SK-N-SH (cell line): ENCODE results near the gene BCL7C. TPM values are rescaled to one million over a fixed set of nuclear protein-coding genes. Genes with fewer than 3 reads are reported as not detected.

Experiments used
- CTCF ChIA-PET: fragments of 300-600, 350-600 bp; formaldehyde crosslinking; extraction: SDS; loops from one replicate; lab custom pipeline; 2021; lab: Yijun Ruan, JAX
- POLR2A ChIA-PET: fragments of 350-600 bp; sonication (Branson Sonifier 250); formaldehyde crosslinking; extraction: SDS; loops from one replicate; lab custom pipeline; 2020; ENCODE audit warnings: antibody characterized with exemption, inconsistent platforms; lab: Yijun Ruan, JAX
- DNase-seq: peaks from one replicate; pipeline ENCODE4 v3.0.0; 2012
- H2AFZ ChIP-seq: fragments of 200-600 bp; sonication (generic); 2 replicates; pipeline ENCODE4 v1.8.1; 2016; ENCODE audit warnings: antibody characterized with exemption, mild to moderate bottlenecking, low read depth
- H3F3A ChIP-seq: fragments of 200-600 bp; sonication (generic); replicated peaks from 2 replicates; pipeline ENCODE3; 2016; ENCODE audit warnings: antibody characterized with exemption, mild to moderate bottlenecking; ENCODE audit not compliant: insufficient read depth
- H3K27ac ChIP-seq, 2 experiments: fragments of 200-500 bp in 1 of 2; fragments of 200-600 bp in 1 of 2; sonication (Bioruptor generic) in 1 of 2; sonication (generic), shearing (Covaris generic) in 1 of 2; 2 replicates each; pipeline versions ENCODE4 v1.5.1 to v1.6.1; 2014 to 2016; ENCODE audit warnings: low read depth in 2 of 2, inconsistent platforms in 1 of 2, low read length in 1 of 2, mild to moderate bottlenecking in 1 of 2, mixed read lengths in 1 of 2
- H3K27me3 ChIP-seq: fragments of 200-600 bp; sonication (generic), shearing (Covaris generic); 2 replicates; pipeline ENCODE4 v1.6.1; 2016; ENCODE audit warnings: mixed run types; ENCODE audit not compliant: insufficient read depth
- H3K36me3 ChIP-seq, 2 experiments: fragments of 200-500 bp in 1 of 2; fragments of 200-600 bp in 1 of 2; sonication (Bioruptor generic) in 1 of 2; sonication (generic) in 1 of 2; replicated peaks in 1 of 2; 2 replicates each; pipeline versions ENCODE3 to v1.5.1; 2014 to 2016; ENCODE audit warnings: low read length in 1 of 2, mild to moderate bottlenecking in 1 of 2; ENCODE audit not compliant: insufficient read depth in 2 of 2, control insufficient read depth in 1 of 2
- H3K4me1 ChIP-seq, 2 experiments: fragments of 200-500 bp in 1 of 2; fragments of 200-600 bp in 1 of 2; sonication (Bioruptor generic) in 1 of 2; sonication (generic), shearing (Covaris generic) in 1 of 2; 2 replicates each; pipeline versions ENCODE4 v1.5.1 to v1.6.1; 2014 to 2016; ENCODE audit warnings: low read depth in 1 of 2, low read length in 1 of 2, mixed run types in 1 of 2; ENCODE audit not compliant: insufficient read depth in 2 of 2, control insufficient read depth in 1 of 2
- H3K4me2 ChIP-seq: fragments of 200-600 bp; sonication (generic), shearing (Covaris generic); 2 replicates; pipeline ENCODE4 v1.6.1; 2017; ENCODE audit warnings: mixed run types
- H3K4me3 ChIP-seq, 2 experiments: fragments of 200-500 bp in 1 of 2; fragments of 200-600 bp in 1 of 2; sonication (Bioruptor generic) in 1 of 2; sonication (generic), shearing (Covaris generic) in 1 of 2; 2 replicates each; pipeline versions ENCODE4 v1.5.1 to v1.8.1; 2014 to 2016; ENCODE audit warnings: low read depth in 2 of 2, inconsistent platforms in 1 of 2, low read length in 1 of 2, mild to moderate bottlenecking in 1 of 2, mixed read lengths in 1 of 2, moderate library complexity in 1 of 2
- H3K79me2 ChIP-seq: fragments of 200-600 bp; sonication (generic); 2 replicates; pipeline ENCODE4 v1.8.1; 2017; ENCODE audit warnings: mild to moderate bottlenecking; ENCODE audit not compliant: insufficient read depth
- H3K9ac ChIP-seq: fragments of 200-600 bp; sonication (generic); 2 replicates; pipeline ENCODE4 v1.6.1; 2017; ENCODE audit warnings: mixed run types
- H3K9me2 ChIP-seq: fragments of 200-600 bp; sonication (generic); 2 replicates; pipeline ENCODE4 v1.6.1; 2017; ENCODE audit warnings: mixed run types
- H3K9me3 ChIP-seq: fragments of 200-600 bp; sonication (generic); 2 replicates; pipeline ENCODE4 v1.6.1; 2017; ENCODE audit warnings: mixed run types, mild to moderate bottlenecking, moderate library complexity
- H4K20me1 ChIP-seq: fragments of 200-600 bp; sonication (generic); 2 replicates; pipeline ENCODE4 v1.6.1; 2017; ENCODE audit warnings: mild to moderate bottlenecking, mixed run types; ENCODE audit not compliant: insufficient read depth
- CHD2 ChIP-seq: fragments of 150-350 bp; IDR thresholded peaks from 2 replicates; pipeline ENCODE4 v1.6.1; 2018; ENCODE audit warnings: low read length; ENCODE audit not compliant: partially characterized antibody
- FOXJ3 ChIP-seq: sonication (generic); formaldehyde crosslinking; IDR thresholded peaks from 2 replicates; pipeline ENCODE4 v1.5.1; 2020; ENCODE audit warnings: mild to moderate bottlenecking, missing genetic modification reagents
- FOXM1 ChIP-seq: IDR thresholded peaks from 2 replicates; pipeline ENCODE4 v1.4.0; 2012; ENCODE audit warnings: low read depth, mild to moderate bottlenecking
- GABPA ChIP-seq: IDR thresholded peaks from 2 replicates; pipeline ENCODE4 v1.4.0; 2012; ENCODE audit warnings: low read depth, mild to moderate bottlenecking
- GATA2 ChIP-seq: sonication (generic); formaldehyde crosslinking; IDR thresholded peaks from 2 replicates; pipeline ENCODE4 v1.5.0; 2020; ENCODE audit warnings: mild to moderate bottlenecking, missing genetic modification reagents
- JUND ChIP-seq: IDR thresholded peaks from 2 replicates; pipeline ENCODE4 v1.4.0; 2012
- MAX ChIP-seq: IDR thresholded peaks from 2 replicates; pipeline ENCODE4 v1.4.0; 2012; ENCODE audit warnings: low read depth
- MEF2A ChIP-seq: IDR thresholded peaks from 2 replicates; pipeline ENCODE4 v1.4.0; 2012; ENCODE audit warnings: low read depth, borderline replicate concordance
- RCOR1 ChIP-seq: fragments of 150-350 bp; IDR thresholded peaks from 2 replicates; pipeline ENCODE4 v1.6.1; 2017; ENCODE audit warnings: antibody characterized with exemption, low read length
- RXRA ChIP-seq: IDR thresholded peaks from 2 replicates; pipeline ENCODE4 v1.4.0; 2012; ENCODE audit warnings: low read depth, mild to moderate bottlenecking, borderline replicate concordance
- TAF1 ChIP-seq: IDR thresholded peaks from 2 replicates; pipeline ENCODE4 v1.6.1; 2012; ENCODE audit warnings: low read depth, mild to moderate bottlenecking, low read length, moderate library complexity, borderline replicate concordance
- USF2 ChIP-seq: fragments of 150-350 bp; IDR thresholded peaks from 2 replicates; pipeline ENCODE4 v1.6.1; 2017; ENCODE audit warnings: antibody characterized with exemption, low read length, low read depth, borderline replicate concordance
- YY1 ChIP-seq: IDR thresholded peaks from 2 replicates; pipeline ENCODE4 v1.4.0; 2012; ENCODE audit warnings: low read depth, mild to moderate bottlenecking
- ZBTB33 ChIP-seq: IDR thresholded peaks from 2 replicates; pipeline ENCODE4 v1.4.0; 2012; ENCODE audit warnings: low read depth, borderline replicate concordance
- WGBS: methylation state at CpG from one replicate; pipeline ENCODE4 v1.1.6; 2017; ENCODE audit warnings: low lambda C conversion rate; 5-methylcytosine and 5-hydroxymethylcytosine counted together
- polyA plus RNA-seq, 3 experiments: library from polyadenylated mRNA; depleted of rRNA; stranded (reverse); fragments of >200 nt; gene quantifications; 2 replicates each; pipeline ENCODE4 v1.2.3, GENCODE V29; 2012
- TF ChIP-seq, protein P1 (sequence below): fragments of 200-600 bp; sonication (generic); IDR thresholded peaks from 2 replicates; pipeline ENCODE4 v1.6.1; 2017; ENCODE audit warnings: antibody characterized with exemption, mild to moderate bottlenecking, moderate library complexity
- TF ChIP-seq, protein P2 (sequence below): IDR thresholded peaks from 2 replicates; pipeline ENCODE4; 2012

Gene BCL7C
- polyA plus RNA-seq, 1 of the 3 experiments (the other 2 are of a cell fraction): 56.3 TPM

- no peak for TF ChIP-seq MEF2A
- TF ChIP-seq JUND: no peak
- no peak for TF ChIP-seq GABPA
- TF ChIP-seq, protein P1, sequence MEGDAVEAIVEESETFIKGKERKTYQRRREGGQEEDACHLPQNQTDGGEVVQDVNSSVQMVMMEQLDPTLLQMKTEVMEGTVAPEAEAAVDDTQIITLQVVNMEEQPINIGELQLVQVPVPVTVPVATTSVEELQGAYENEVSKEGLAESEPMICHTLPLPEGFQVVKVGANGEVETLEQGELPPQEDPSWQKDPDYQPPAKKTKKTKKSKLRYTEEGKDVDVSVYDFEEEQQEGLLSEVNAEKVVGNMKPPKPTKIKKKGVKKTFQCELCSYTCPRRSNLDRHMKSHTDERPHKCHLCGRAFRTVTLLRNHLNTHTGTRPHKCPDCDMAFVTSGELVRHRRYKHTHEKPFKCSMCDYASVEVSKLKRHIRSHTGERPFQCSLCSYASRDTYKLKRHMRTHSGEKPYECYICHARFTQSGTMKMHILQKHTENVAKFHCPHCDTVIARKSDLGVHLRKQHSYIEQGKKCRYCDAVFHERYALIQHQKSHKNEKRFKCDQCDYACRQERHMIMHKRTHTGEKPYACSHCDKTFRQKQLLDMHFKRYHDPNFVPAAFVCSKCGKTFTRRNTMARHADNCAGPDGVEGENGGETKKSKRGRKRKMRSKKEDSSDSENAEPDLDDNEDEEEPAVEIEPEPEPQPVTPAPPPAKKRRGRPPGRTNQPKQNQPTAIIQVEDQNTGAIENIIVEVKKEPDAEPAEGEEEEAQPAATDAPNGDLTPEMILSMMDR: no peak
- no peak for TF ChIP-seq RXRA
- no peak for TF ChIP-seq FOXM1
- TF ChIP-seq, protein P2, sequence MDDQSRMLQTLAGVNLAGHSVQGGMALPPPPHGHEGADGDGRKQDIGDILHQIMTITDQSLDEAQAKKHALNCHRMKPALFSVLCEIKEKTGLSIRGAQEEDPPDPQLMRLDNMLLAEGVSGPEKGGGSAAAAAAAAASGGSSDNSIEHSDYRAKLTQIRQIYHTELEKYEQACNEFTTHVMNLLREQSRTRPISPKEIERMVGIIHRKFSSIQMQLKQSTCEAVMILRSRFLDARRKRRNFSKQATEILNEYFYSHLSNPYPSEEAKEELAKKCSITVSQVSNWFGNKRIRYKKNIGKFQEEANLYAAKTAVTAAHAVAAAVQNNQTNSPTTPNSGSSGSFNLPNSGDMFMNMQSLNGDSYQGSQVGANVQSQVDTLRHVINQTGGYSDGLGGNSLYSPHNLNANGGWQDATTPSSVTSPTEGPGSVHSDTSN: no peak
- TF ChIP-seq GATA2 (CRISPR knock-in tag): no peak
- no peak for TF ChIP-seq ZBTB33
- no peak for TF ChIP-seq USF2
- TF ChIP-seq TAF1: no peak
- no peak for TF ChIP-seq MAX
- no peak for TF ChIP-seq FOXJ3
- TF ChIP-seq YY1: no peak
- TF ChIP-seq CHD2: no peak
- no peak for TF ChIP-seq RCOR1
- Histone ChIP-seq H3K27me3 (no peaks in the 10 kb centered on the region), H4K20me1 (no peaks in the 10 kb centered on the region), H3K4me3 (no peak overlapping the region), H3K9me3 (no peaks in the 10 kb centered on the region), H3K79me2 (no peaks in the 10 kb centered on the region), H3F3A (peaks cover 6% of the 10 kb centered on the region), H3K27ac (no peak overlapping the region), H3K4me2 (no peak overlapping the region), H3K36me3 (no peaks in the 10 kb centered on the region), H3K9ac (no peak overlapping the region), H2AFZ (no peak overlapping the region), H3K4me1 (no peaks in the 10 kb centered on the region; a peak in 1 of 4 replicates), H3K9me2 (no peaks in the 10 kb centered on the region)
- ChIA-PET POLR2A (interaction anchor here (1.0 to 1.9 kb wide), 5 partner anchors 30 to 98 kb away, joined by 3 to 7 read pairs (median 5); no protein-coding TSS in a partner anchor), CTCF (interaction anchor here (0.8 to 6.4 kb wide), 34 partner anchors 9 to 147 kb away, joined by 3 to 74 read pairs (median 8); partner anchors contain the start of genes BCL7C and CTF1)
- DNase-seq: no peak
- WGBS: 93% methylated on average over 1 of the region's 1 CpG
These were observed 49.6 kb downstream of the BCL7C start for GRCh38 chr16:30844346-30844670.
